WERI-Rb-1 (cell line): ENCODE results near the gene SCCPDH.
"Not testable (repeated sequence)": the region's sequence is repeated elsewhere in the genome, so short reads cannot be mapped to it uniquely, and the experiment has no call there.

Experiments used
- DNase-seq: peaks from one replicate; pipeline ENCODE4 v3.0.0-alpha.2; 2020
- H3K27ac ChIP-seq: fragments of 250-450 bp; sonication (Bioruptor Pico); 2 replicates; pipeline ENCODE4 v1.5.1; 2020; ENCODE audit warnings: mild to moderate bottlenecking, moderate library complexity
- H3K27me3 ChIP-seq: fragments of 250-450 bp; sonication (Bioruptor Pico); 2 replicates; pipeline ENCODE4 v1.5.1; 2021; ENCODE audit warnings: mild to moderate bottlenecking, low read depth, moderate library complexity; ENCODE audit not compliant: insufficient read depth, severe bottlenecking
- H3K36me3 ChIP-seq: fragments of 250-450 bp; sonication (Bioruptor Pico); 2 replicates; pipeline ENCODE4 v1.5.1; 2020; ENCODE audit warnings: mild to moderate bottlenecking, moderate library complexity
- H3K4me3 ChIP-seq: 2 replicates; pipeline ENCODE4 v1.5.1; 2011; ENCODE audit warnings: low read depth, mild to moderate bottlenecking, control low read depth, low read length
- H3K9me3 ChIP-seq: fragments of 250-450 bp; sonication (Bioruptor Pico); 2 replicates; pipeline ENCODE4 v1.5.1; 2021; ENCODE audit warnings: mild to moderate bottlenecking, moderate library complexity; ENCODE audit not compliant: severe bottlenecking
- TF ChIP-seq, protein P1 (sequence below): IDR thresholded peaks from 2 replicates; pipeline ENCODE4 v1.5.1; 2011; ENCODE audit warnings: low read depth, mild to moderate bottlenecking, control low read depth, inconsistent platforms, low read length

SCCPDH gene

GRCh38 chr1:246690100-246690499 lies 34.1 kb upstream of the SCCPDH start:
- H3K27me3 ChIP-seq, result no peaks in the 10 kb centered on the region
- DNase-seq, result no peak
- TF ChIP-seq, protein P1, sequence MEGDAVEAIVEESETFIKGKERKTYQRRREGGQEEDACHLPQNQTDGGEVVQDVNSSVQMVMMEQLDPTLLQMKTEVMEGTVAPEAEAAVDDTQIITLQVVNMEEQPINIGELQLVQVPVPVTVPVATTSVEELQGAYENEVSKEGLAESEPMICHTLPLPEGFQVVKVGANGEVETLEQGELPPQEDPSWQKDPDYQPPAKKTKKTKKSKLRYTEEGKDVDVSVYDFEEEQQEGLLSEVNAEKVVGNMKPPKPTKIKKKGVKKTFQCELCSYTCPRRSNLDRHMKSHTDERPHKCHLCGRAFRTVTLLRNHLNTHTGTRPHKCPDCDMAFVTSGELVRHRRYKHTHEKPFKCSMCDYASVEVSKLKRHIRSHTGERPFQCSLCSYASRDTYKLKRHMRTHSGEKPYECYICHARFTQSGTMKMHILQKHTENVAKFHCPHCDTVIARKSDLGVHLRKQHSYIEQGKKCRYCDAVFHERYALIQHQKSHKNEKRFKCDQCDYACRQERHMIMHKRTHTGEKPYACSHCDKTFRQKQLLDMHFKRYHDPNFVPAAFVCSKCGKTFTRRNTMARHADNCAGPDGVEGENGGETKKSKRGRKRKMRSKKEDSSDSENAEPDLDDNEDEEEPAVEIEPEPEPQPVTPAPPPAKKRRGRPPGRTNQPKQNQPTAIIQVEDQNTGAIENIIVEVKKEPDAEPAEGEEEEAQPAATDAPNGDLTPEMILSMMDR, result no peak
- no peaks in the 10 kb centered on the region for H3K36me3 ChIP-seq
- H3K27ac ChIP-seq, result peak overlapping the region; percentile 11; the same call in 1 of the 2 replicates
- H3K9me3 ChIP-seq, result peaks cover 14% of the 10 kb centered on the region
- H3K4me3 ChIP-seq, result no peak overlapping the region

DNA sequence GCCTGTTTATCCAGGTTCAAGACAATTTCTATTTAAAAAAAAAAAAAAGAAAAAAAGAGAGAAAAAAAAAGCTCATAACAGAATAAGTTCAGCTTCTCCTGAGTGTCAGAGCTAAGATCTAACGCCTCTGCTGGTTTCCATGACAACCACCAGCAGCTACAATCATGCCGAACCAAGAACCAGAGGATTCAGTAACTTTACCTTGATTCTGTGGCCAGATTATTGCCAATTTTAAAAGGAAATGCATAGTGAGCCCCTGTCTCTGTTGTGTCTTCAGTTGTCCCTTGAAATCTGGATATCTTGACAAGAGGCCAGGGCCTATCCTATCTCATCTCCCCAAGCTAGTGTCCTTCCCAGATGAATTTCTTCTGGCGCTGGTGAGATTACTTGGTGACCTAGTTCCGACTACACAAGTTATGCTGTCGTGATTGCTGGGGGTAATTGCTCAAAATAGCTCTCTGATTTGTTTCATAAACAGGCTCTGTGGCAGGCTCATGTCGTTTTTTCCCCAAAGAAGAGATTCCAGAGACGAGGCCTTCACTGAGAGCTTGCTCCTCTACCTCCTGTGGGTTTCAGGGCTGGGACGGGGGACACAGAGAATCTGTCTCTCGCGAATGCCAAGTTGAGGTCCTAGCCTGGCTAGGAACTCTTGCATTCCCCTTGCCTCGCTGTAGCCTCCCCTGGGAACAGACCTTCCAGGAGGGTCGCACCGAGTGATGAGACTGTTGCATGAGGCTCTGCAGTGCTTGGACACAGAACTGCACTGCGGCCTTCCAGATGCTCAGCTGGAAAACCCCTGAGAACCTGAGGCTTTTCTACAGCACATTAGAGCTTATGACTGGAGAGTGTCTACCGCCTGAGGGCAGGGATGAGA lies 32.4 kb upstream of the SCCPDH start:
- Histone ChIP-seq H3K27ac (no peak overlapping the region), H3K36me3 (no peaks in the 10 kb centered on the region), H3K9me3 (peaks cover 19% of the 10 kb centered on the region), H3K27me3 (no peaks in the 10 kb centered on the region), H3K4me3 (no peak overlapping the region)
- TF ChIP-seq, protein P1, result no peak
- DNase-seq, result no peak

DNA sequence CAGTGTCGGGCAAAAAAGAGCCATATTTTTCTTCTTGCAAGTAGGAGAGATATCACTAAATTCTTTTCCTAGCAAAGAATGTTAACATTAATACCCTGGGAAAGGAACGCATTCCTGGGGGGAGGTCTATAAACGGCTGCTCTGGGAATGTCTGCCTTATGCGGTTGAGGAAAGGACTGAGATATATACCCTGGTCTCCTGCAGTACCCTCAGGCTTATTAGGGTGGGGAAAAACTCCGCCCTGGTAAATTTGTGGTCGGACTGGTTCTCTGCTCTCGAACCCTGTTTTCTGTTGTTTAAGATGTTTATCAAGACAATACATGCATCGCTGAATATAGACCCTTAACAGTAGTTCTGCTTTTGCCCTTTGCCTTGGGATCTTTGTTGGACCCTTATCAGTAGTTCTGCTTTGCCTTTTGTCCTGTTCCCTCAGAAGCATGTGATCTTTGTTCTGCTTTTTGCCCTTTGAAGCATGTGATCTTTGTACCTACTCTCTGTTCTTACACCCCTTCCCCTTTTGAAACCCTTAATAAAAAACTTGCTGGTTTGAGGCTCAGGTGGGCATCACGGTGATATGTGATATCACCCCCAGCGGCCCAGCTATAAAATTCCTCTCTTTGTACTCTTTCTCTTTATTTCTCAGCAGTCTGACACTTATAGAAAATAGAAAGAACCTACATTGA lies 29.9 kb upstream of the SCCPDH start:
- not testable (repeated sequence) for H3K27me3 ChIP-seq, DNase-seq, H3K27ac ChIP-seq, H3K36me3 ChIP-seq, H3K4me3 ChIP-seq
- peaks cover 19% of the 10 kb centered on the region for H3K9me3 ChIP-seq

DNA sequence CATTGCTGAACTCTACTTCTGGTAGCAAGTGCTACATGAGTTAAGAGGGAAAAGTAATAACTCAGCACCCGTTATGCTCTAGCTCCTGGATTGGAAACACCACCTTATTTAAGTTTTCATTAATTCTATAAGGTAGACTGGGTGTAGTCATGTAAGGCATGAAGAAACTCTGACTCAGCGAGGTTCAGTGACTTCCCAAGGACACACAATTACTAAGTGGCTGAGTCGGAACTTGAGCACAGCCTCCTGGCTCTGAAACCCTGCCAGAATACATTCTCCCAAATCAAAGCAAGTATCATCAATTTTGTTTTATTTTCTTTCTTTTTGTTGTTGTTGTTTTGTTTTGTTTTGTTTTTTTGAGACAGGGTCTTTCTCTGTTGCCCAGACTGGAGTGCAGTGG lies 29.1 kb upstream of the SCCPDH start:
- Histone ChIP-seq H3K36me3 (no peaks in the 10 kb centered on the region), H3K4me3 (no peak overlapping the region), H3K27me3 (no peaks in the 10 kb centered on the region), H3K27ac (no peak overlapping the region), H3K9me3 (peaks cover 19% of the 10 kb centered on the region)
- no peak for DNase-seq
- TF ChIP-seq, protein P1, result no peak

GRCh38 chr1:246695666-246696065 lies 28.5 kb upstream of the SCCPDH start:
- H3K27ac ChIP-seq, result no peak overlapping the region
- no peaks in the 10 kb centered on the region for H3K36me3 ChIP-seq
- H3K9me3 ChIP-seq, result peaks cover 19% of the 10 kb centered on the region
- TF ChIP-seq, protein P1, result no peak
- DNase-seq, result no peak
- H3K27me3 ChIP-seq, result no peaks in the 10 kb centered on the region
- no peak overlapping the region for H3K4me3 ChIP-seq

DNA sequence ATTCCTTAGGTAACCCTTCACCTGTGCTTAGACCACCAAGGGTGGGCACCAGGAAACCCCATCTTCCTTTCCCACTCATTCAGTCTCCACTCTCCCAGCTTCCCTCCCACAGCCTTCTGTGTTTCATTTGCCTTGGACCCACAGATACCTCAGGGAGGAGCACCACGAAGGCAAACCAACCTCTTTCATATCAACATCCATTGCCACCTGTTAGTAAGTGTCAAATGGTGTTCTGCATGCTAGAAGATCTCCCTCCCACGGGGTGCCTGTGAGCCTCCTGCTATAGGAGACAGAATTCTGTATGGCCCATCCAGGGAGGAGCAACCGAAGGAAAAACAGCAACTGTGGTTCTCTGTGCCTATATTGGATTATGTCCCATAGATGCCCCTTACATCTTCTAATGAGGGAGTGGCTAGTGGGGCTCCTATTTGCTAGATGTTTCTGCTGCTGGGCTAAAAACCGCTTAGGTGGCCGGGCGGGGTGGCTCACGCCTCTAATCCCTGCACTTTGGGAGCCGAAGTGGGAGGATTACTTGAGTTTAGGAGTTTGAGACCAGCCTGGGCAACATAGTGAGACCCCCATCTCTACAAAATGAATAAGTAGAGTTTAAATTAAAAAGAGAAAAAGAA lies 25.6 kb upstream of the SCCPDH start:
- Histone ChIP-seq H3K9me3 (peaks cover 17% of the 10 kb centered on the region), H3K27me3 (no peaks in the 10 kb centered on the region), H3K4me3 (peak overlapping the region; percentile 9; the same call in 1 of the 2 replicates), H3K36me3 (no peaks in the 10 kb centered on the region), H3K27ac (peak overlapping the region; percentile 68)
- TF ChIP-seq, protein P1, result no peak
- DNase-seq, result no peak
